Measurements from ENCODE around the gene AMIGO1.
"Not testable (repeated sequence)": the region's sequence is repeated elsewhere in the genome, so short reads cannot be mapped to it uniquely, and the experiment has no call there.

Gene AMIGO1

DNA sequence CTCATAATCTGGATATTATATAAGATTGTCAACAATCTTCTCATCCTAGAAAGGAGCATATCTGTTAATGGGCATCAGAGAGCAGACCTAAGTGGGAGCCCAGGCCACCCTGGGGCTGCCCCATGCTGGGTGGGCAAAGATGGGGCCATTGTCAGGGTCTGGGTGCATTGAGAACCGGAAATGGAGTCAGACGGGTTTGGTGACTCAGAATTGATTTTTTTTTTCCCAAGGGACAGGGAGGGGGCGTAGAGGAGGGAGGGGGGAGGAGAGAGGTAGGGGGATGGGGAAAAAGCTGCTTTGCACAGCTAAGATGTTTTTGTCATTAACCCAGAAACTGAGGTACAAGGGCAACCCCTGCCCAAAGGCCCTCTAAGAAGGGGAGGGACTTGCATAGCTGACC lies 24.5 kb downstream of the AMIGO1 start:
- H3K4me3 Mint-ChIP-seq = peak overlapping the region; percentile 93

DNA sequence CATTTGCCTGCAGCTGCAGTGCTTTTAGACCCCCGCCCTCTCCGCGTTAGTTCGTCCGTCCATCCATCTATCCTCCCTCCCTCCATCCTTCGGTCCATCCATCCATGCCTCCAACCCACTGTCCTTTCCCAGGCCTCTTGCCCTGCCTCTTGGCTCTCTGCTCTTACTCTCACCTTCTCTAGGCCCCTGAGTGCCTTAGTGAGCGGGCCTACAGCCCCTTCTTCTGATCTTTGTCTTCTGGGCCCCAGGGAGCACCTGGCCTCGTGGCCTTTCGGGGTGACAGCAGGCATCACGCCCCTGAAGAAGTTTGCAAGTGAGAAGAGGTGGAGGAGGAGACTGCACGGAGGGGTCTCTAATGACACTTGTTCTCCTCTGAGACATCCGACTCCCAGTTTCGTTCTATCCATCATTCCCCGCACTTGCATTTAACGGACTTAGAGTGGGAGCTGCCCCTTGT lies 25.0 kb downstream of the AMIGO1 start:
- peak in 1 of 2 donors; percentile 65 for DNase-seq (ENCODE audit: low spot score in 2 of 2)
- peaks cover 46% of the 10 kb centered on the region for H3K36me3 Mint-ChIP-seq
- peak overlapping the region; percentile 93 for H3K4me3 Mint-ChIP-seq

More for the DNA sequence above, 24.5 kb downstream of the AMIGO1 start:
- peaks cover 51% of the 10 kb centered on the region for H3K36me3 Mint-ChIP-seq
- peak overlapping the region; percentile 93 for H3K27ac Mint-ChIP-seq
- H3K9me3 Mint-ChIP-seq = no peaks in the 10 kb centered on the region
- DNase-seq (ENCODE audit: low spot score in 2 of 2) (peak in 1 of 2 donors; percentile 49), ATAC-seq (no peak)
- peaks cover 40% of the 10 kb centered on the region for H3K4me1 Mint-ChIP-seq

DNA sequence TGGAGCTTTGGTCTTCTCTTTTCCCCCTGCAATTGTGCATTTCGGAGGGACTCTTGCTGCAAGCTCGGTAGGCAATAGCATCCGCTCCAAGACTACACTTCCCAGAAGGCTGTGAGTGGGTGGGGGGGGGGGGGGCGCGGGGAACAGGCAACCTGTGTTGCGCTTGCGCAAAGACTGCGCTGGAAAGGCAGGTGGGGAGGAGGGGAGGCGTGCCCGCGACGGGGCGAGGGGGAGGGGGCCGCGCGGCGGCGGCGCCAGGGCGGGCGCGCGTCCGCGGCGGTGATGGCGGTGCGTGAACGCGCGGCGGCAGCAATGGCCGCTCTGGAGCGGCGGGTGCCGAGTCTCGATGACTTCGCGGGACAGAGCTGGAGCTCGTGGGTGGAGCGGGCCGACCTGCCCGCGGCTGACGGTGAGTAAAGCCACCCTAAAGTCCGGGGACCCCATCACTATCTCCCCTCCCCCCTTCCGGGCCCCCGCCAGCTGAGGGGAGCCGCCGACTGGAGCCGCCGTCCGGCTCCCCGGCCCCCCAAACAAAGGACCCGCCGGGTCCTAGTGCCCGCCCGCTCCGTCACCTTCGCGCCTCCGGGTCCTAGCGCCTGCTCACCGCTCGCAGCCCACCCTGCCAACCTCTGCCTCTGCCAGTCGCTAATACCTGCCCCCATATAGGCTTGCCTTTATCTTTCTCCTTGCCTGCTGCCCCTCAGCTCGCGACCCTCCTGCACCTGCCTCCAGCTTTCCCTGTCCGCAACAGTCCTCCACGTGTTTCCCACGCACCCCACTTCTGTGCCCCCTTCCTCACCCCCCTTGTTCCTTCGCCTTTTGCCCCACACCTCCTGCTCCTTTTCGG lies 25.6 kb downstream of the AMIGO1 start, which contains the start of gene ATXN7L2:
Gene ATXN7L2 (plus strand): TSS at position 234 of the 847 bp plus-strand sequence. CDS start 49 bp downstream, at position 283.
- Mint-ChIP-seq H3K4me3 (peak within 1 kb of the TSS; percentile 93), H3K27ac (peak within 1 kb of the TSS; percentile 93), H3K36me3 (peaks cover 44% of the 10 kb centered on the region), H3K9me3 (no peaks in the 10 kb centered on the region), H3K4me1 (peaks cover 40% of the 10 kb centered on the region)
- DNase-seq (ENCODE audit: low spot score in 2 of 2) (peak; percentile 86 to 95), ATAC-seq (peak; percentile 83)

More for the DNA sequence above, 25.0 kb downstream of the AMIGO1 start:
- Mint-ChIP-seq H3K27ac (peak overlapping the region; percentile 93), H3K9me3 (no peaks in the 10 kb centered on the region), H3K4me1 (peaks cover 40% of the 10 kb centered on the region)
- ATAC-seq = no peak

DNA sequence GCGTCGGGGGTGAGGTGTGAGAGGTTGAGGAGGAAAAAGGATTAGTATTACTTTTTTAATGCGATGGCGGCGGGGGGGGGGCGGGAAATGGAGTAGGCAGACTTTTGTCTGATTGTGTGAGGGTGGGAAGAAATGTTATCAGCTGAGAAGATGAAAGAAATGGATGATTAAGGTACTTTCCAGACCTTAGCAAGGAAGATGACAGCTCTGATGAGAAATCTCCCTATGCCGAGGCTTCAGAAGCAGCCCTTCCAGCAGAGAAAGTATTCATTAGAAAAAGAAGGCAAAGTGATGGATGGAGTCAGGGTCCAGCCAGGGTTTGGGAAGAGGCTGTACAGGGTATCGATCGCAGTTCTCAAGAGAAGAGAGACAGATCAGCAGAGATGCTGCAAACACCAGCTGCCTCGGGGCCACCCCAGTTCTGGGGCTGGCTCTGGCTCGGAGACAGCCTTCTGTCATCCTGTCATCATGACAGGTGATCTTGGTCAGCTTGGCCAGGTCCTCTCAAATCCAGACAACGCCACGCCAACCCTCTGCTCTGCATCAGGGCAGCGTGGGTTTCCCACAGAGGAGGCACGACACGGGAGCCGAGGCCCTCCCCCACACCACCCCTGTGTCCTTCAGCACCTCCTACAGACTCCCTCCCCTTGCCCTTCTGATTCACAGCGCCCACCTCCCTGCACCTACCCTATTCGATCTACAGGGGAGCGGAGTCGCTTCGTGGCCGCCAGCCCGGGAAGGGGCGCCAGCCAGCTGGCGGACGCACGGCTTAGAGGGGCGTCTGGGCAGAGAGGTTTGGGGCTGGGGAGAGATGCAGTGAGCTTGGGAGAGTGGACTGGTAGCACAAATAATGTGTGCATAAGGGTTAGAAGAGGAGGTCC lies 26.5 kb downstream of the AMIGO1 start:
- DNase-seq (ENCODE audit: low spot score in 2 of 2) (no peak), ATAC-seq (peak; percentile 65)
- Mint-ChIP-seq H3K4me3 (peak overlapping the region; percentile 93), H3K9me3 (no peaks in the 10 kb centered on the region), H3K27ac (peak overlapping the region; percentile 93), H3K36me3 (peaks cover 35% of the 10 kb centered on the region), H3K4me1 (peaks cover 40% of the 10 kb centered on the region)

DNA sequence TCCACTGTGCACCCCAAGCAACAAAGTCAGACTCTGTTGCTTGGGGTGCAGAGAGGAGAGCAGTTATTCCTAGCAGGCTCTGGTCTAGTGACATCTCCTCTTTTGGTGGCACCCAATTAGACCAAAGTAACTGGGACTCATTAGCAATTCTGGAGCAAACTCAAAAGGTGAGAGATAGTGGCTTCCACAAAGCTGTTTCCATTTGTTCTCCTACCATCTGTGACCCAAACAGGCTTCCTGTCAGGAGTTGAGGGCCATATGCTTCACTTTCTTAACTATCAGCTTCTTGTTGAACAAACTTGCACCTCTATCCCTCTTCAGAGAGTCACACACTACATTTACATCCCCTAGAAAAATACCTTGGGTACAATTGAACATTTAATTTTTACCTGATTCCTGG lies 27.3 kb downstream of the AMIGO1 start:
- H3K9me3 Mint-ChIP-seq = no peaks in the 10 kb centered on the region
- H3K4me1 Mint-ChIP-seq = peaks cover 40% of the 10 kb centered on the region
- H3K36me3 Mint-ChIP-seq = peaks cover 27% of the 10 kb centered on the region
- H3K4me3 Mint-ChIP-seq = peak overlapping the region; percentile 93
- H3K27ac Mint-ChIP-seq = no peak overlapping the region
- DNase-seq (ENCODE audit: low spot score in 2 of 2) = no peak
- ATAC-seq = no peak

DNA sequence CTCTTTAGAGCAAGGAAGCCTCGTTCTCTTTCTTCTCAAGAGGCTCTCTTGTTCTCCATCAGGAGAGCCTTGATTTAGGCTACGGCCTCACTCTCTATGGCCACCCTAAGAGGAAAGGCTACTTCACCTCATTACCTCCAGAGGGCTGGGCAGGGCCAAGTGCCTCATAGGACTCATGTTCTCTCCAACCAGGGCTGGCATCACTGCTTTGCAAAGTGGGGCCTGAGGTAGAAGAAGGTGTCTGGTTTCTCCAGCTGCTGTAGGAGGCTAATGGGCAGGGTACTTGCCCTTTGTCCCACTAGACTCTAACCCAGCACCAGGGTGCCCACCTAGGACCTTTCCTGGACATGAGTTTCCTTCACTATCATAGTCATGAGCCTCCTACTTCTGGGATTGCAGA lies 27.9 kb downstream of the AMIGO1 start:
- Mint-ChIP-seq H3K4me1 (peaks cover 39% of the 10 kb centered on the region), H3K27ac (no peak overlapping the region), H3K4me3 (no peak overlapping the region), H3K36me3 (peaks cover 25% of the 10 kb centered on the region), H3K9me3 (no peaks in the 10 kb centered on the region)
- no peak for DNase-seq (ENCODE audit: low spot score in 2 of 2)
- ATAC-seq = no peak

DNA sequence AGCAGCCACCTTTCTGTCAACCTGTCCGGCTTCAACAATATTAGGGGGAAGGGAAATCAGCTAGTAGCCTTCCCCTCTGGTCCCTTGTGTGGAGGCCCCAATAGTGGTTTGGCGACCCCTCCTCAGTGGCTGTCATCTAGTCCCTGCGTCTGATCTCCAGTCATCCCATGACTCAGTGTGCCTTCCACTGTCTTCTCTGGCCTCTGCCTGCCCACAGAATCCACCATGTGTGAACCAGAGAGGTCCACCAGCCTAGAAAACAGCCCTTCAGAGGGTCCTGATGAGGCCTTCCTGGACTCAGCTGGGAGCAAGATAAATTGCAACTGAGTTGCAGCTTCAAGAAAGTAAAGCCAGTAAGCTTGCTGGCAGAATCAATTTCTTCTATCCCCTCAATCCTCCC lies 29.6 kb downstream of the AMIGO1 start:
- no peak overlapping the region for H3K4me3 Mint-ChIP-seq
- no peak for DNase-seq (ENCODE audit: low spot score in 2 of 2)
- no peaks in the 10 kb centered on the region for H3K9me3 Mint-ChIP-seq
- ATAC-seq = no peak
- H3K36me3 Mint-ChIP-seq = peaks cover 18% of the 10 kb centered on the region
- no peak overlapping the region for H3K27ac Mint-ChIP-seq
- H3K4me1 Mint-ChIP-seq = peaks cover 22% of the 10 kb centered on the region

DNA sequence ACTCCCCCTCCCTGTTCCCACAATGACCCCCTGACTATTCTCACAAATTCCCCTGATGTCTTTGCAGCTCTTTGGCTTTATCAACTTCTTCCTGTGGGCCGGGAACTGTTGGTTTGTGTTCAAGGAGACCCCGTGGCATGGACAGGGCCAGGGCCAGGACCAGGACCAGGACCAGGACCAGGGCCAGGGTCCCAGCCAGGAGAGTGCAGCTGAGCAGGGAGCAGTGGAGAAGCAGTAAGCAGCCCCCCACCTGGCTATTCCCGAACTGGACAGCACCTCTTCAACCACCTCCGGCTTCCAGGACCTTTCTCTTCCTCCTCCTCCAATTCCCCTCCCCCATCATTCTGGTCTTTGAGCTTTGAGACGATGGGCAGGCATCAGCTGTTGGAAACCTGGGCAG lies 30.2 kb downstream of the AMIGO1 start:
- DNase-seq (ENCODE audit: low spot score in 2 of 2) = no peak
- Mint-ChIP-seq H3K4me3 (no peak overlapping the region), H3K9me3 (no peaks in the 10 kb centered on the region), H3K36me3 (peaks cover 12% of the 10 kb centered on the region), H3K4me1 (peaks cover 16% of the 10 kb centered on the region), H3K27ac (no peak overlapping the region)
- ATAC-seq = no peak

DNA sequence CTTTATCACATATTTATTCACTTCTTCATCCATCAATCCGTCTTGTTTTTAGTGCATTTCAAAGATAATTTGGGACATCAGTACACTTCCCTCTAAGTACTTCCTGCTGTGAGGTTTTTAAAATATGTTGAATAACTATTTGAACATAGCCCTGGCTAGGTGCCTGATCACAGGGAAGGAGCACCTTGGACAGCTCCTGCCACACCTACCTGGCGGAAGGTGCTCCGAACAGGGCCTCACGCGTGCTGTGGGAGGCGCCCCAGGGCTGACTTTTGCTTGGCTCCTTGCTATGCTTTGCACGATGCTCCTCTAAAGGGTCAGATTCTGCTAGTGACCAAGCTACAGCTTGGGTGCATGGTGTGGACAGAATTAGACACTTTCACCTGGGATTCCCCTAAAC lies 30.7 kb downstream of the AMIGO1 start:
- DNase-seq (ENCODE audit: low spot score in 2 of 2) (no peak), ATAC-seq (no peak)
- Mint-ChIP-seq H3K4me3 (no peak overlapping the region), H3K36me3 (peaks cover 7% of the 10 kb centered on the region), H3K27ac (no peak overlapping the region), H3K4me1 (peaks cover 13% of the 10 kb centered on the region), H3K9me3 (no peaks in the 10 kb centered on the region)

DNA sequence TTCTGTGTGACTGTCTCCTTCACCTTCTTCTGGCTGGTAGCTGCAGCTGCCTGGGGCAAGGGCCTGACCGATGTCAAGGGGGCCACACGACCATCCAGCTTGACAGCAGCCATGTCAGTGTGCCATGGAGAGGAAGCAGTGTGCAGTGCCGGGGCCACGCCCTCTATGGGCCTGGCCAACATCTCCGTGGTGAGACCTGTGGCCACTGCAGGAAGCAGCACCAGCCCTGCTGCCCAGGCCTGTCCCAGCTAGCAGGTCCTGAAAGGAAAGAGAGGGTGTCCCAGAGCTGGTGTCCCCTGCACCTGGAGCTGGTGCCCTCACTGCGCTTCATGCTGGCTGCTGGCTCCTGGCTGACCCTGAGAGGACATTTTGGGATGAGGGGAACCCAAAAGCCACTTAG lies 31.7 kb downstream of the AMIGO1 start:
- H3K4me3 Mint-ChIP-seq = no peak overlapping the region
- DNase-seq (ENCODE audit: low spot score in 2 of 2) (no peak), ATAC-seq (peak; percentile 42)
- no peaks in the 10 kb centered on the region for H3K9me3 Mint-ChIP-seq
- no peak overlapping the region for H3K27ac Mint-ChIP-seq
- peaks cover 6% of the 10 kb centered on the region for H3K4me1 Mint-ChIP-seq
- H3K36me3 Mint-ChIP-seq = no peaks in the 10 kb centered on the region

DNA sequence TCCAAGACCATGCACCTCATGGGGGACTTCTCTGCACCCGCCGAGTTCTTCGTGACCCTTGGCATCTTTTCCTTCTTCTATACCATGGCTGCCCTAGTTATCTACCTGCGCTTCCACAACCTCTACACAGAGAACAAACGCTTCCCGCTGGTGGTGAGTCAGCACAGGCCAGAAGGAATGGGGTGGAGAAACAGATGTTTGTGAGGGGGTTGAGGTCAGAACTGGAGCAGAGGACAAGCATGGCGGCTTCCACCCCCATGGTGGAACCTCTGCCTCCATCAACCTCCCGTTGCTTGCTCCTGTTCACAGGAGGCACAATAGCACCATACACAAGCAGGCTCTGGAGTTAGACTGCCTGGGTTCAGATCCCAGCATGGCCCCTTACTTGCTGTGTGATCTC lies 32.7 kb downstream of the AMIGO1 start:
- H3K27ac Mint-ChIP-seq = no peak overlapping the region
- H3K36me3 Mint-ChIP-seq = no peaks in the 10 kb centered on the region
- no peaks in the 10 kb centered on the region for H3K4me1 Mint-ChIP-seq
- ATAC-seq (no peak), DNase-seq (ENCODE audit: low spot score in 2 of 2) (no peak)
- no peaks in the 10 kb centered on the region for H3K9me3 Mint-ChIP-seq
- no peak overlapping the region for H3K4me3 Mint-ChIP-seq

DNA sequence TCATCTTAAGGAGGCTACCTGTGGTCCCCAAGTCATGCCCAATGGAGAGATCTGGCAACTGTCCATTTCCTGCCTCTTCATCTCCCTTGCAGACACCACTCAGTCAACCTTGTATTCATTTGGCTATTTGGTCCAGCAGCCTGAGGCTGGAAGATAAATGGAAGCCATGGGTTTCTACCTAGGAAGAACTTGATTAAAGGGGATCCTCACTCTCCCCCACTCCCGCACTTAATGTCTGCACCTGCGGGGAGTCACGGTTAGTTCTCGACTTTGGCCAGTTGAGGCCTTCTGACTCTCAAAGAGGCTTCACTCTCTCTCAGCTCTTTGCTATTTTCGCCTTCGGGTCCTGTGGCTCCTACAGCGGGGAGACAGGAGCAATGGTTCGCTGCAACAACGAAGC lies 34.3 kb downstream of the AMIGO1 start:
- H3K4me3 Mint-ChIP-seq = no peak overlapping the region
- no peaks in the 10 kb centered on the region for H3K36me3 Mint-ChIP-seq

DNA sequence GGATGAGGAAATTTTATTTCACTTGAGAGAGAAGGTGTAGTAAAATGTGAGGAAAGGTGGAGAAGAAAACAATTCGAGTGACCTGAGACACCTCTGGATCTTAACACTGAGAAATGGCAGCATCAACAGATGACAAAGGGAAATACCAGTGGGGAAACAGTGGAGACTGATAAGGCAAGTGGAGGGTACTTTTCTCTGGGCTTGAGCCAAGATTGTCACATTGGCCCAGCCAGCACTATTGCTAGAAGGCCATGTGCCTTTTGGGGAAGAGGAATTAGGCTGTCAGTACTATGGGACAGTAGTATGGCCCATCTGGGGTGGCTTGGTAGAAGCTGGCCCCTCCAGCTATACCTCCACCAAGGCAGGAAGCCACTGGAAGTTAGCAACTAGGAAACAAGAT lies 34.8 kb downstream of the AMIGO1 start:
- no peak for ATAC-seq
- Mint-ChIP-seq H3K9me3 (no peaks in the 10 kb centered on the region), H3K27ac (no peak overlapping the region), H3K4me1 (no peaks in the 10 kb centered on the region), H3K4me3 (no peak overlapping the region), H3K36me3 (no peaks in the 10 kb centered on the region)
- no peak for DNase-seq (ENCODE audit: low spot score in 2 of 2)

More for the DNA sequence above, 34.3 kb downstream of the AMIGO1 start:
- Mint-ChIP-seq H3K9me3 (no peaks in the 10 kb centered on the region), H3K27ac (no peak overlapping the region), H3K4me1 (no peaks in the 10 kb centered on the region)
- DNase-seq (ENCODE audit: low spot score in 2 of 2) = no peak
- no peak for ATAC-seq

DNA sequence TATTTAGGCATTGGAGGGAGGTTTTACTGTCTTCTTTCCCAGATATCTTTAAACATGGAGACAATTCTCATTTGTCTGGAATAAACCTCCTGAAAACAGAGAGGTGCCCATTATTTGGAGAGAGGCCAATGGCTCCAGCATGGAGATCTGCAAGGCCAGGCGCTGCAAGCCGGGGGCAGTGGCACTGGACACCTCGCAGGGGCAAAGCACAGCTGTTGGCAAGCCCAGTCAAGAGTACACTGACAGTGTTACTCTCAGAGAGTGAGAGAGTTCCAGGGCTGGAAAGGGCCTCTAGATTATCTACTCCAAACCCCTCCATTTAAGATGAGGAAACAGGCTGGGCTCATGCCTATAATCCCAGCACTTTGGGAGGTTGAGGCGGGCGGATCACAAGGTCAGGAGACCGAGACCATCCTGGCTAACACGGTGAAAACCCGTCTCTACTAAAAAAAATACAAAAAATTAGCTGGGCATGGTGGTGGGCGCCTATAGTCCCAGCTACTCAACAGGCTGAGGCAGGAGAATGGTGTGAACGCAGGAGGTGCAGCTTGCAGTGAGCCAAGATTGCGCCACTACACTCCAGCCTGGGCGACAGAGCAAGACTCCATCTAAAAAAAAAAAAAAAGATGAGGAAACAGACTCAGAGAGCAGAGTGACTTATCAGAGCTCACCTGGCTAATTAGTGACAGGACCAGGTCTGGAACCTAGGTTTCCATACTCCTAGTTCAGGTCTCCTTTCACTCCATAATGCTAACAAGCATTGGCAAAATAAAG lies 36.1 kb downstream of the AMIGO1 start:
- not testable (repeated sequence) for H3K9me3 Mint-ChIP-seq, ATAC-seq, H3K36me3 Mint-ChIP-seq, H3K4me1 Mint-ChIP-seq, H3K4me3 Mint-ChIP-seq, H3K27ac Mint-ChIP-seq
- DNase-seq (ENCODE audit: low spot score in 2 of 2) = peak in 1 of 2 donors; percentile 23

DNA sequence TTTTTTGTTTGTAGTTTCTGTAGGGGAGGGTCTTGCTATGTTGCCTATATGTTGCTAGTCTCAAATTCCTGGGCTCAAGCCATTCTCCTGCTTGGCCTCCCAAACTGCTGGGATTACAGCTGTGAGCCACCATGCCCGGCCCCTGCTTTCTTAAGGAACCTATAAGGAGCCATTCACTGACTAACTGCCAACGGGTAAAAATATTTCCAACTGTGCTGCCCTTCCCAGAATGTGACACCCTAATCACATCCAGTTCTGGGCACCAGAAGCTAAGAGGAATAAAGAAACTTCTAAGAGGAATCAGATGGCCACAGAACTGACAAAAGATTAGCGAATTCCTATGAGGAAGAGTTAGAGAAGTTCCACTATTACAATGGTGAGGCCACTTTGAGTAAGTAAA lies 36.7 kb downstream of the AMIGO1 start:
- DNase-seq (ENCODE audit: low spot score in 2 of 2) = no peak
- no peak for ATAC-seq
- no peak overlapping the region for H3K4me3 Mint-ChIP-seq
- no peaks in the 10 kb centered on the region for H3K4me1 Mint-ChIP-seq
- H3K36me3 Mint-ChIP-seq = no peaks in the 10 kb centered on the region
- H3K27ac Mint-ChIP-seq = no peak overlapping the region
- no peaks in the 10 kb centered on the region for H3K9me3 Mint-ChIP-seq

Measured in stimulated activated effector memory CD8-positive, alpha-beta T cell treated with anti-CD3 and anti-CD28 coated beads, Interleukin-12 subunit alpha, Interleukin-12 subunit beta, amount 100 ng/mL, for 72 hours (primary cell).